MCF 10A (cell line): Measurements from ENCODE around the gene LDB1. TPM values are rescaled to one million over a fixed set of nuclear protein-coding genes. Genes with fewer than 3 reads are reported as not detected.

ENCODE experiments used
- BruUV-seq: library from RNA; stranded (reverse); fragments of 400-500 nt; replicated peaks from 2 replicates; lab custom pipeline; 2021; lab: Mats Ljungman, UMichigan
- CTCF ChIA-PET: fragments of 300-600 bp; sonication (Branson Sonifier 250); formaldehyde crosslinking; extraction: SDS; loops from one replicate; lab custom pipeline; 2021; ENCODE audit warnings: antibody characterized with exemption, inconsistent platforms; lab: Yijun Ruan, JAX
- POLR2A ChIA-PET: fragments of 300-600, 350-650 bp; sonication (Branson Sonifier 250); formaldehyde crosslinking; extraction: SDS; loops from one replicate; lab custom pipeline; 2020; ENCODE audit warnings: antibody characterized with exemption, inconsistent platforms; lab: Yijun Ruan, JAX
- DNase-seq: peaks from one replicate; pipeline ENCODE4 v3.0.0-alpha.2; 2018; ENCODE audit not compliant: unreplicated experiment
- H3K27ac Mint-ChIP-seq: one replicate; pipeline ENCODE4 v1.8.0; 2022; ENCODE audit warnings: mild to moderate bottlenecking, low read depth, mixed read lengths; ENCODE audit not compliant: unreplicated experiment
- H3K27me3 Mint-ChIP-seq: one replicate; pipeline ENCODE4 v1.8.0; 2022; ENCODE audit warnings: mixed read lengths; ENCODE audit not compliant: insufficient read depth, unreplicated experiment
- H3K36me3 Mint-ChIP-seq: one replicate; pipeline ENCODE4 v1.8.0; 2022; ENCODE audit warnings: mild to moderate bottlenecking, moderate library complexity, mixed read lengths; ENCODE audit not compliant: insufficient read depth, unreplicated experiment
- H3K4me1 Mint-ChIP-seq: one replicate; pipeline ENCODE4 v1.8.0; 2022; ENCODE audit warnings: mixed read lengths; ENCODE audit not compliant: insufficient read depth, unreplicated experiment
- H3K4me3 Mint-ChIP-seq: one replicate; pipeline ENCODE4 v1.8.0; 2022; ENCODE audit warnings: mild to moderate bottlenecking, moderate library complexity, mixed read lengths; ENCODE audit not compliant: unreplicated experiment
- H3K9me3 Mint-ChIP-seq: one replicate; pipeline ENCODE4 v1.8.0; 2022; ENCODE audit warnings: mixed read lengths; ENCODE audit not compliant: unreplicated experiment
- intact Hi-C: fragments of 100-400 bp; cut with micrococcal nuclease; formaldehyde crosslinking; loops from 2 replicates; pipeline ENCODE4 v1.14.1; 2022
- total RNA-seq: library from RNA; stranded (reverse); gene quantifications from 2 replicates; pipeline ENCODE4 v1.2.3, GENCODE V29; 2022
- TF ChIP-seq, protein P1 (sequence below): fragments of 200-600 bp; IDR thresholded peaks from one replicate; pipeline ENCODE4 v1.8.0; 2022; ENCODE audit warnings: antibody characterized with exemption, mild to moderate bottlenecking; ENCODE audit not compliant: unreplicated experiment

The LDB1 gene
- total RNA-seq, 1 experiment from 2014 or later = 28.9 TPM

DNA sequence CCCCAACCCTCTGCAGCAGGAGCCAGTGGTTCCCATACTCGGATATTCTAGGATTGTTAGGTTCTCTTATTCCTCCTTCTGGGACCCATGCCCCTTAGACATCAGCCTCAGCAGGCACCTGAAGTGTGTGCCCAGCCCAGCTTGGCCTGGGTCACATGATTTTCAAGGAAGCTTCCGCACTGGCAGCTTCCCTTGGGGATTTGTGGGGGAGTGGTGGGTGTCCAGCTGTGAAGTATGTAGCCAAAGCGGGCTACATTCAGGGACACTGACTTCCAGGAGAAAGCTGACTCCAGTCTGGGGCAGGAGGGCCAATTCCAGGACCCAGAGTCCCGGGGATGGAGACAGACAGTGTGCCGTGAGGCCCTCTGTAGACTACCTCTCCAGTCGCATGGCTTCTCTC lies 1.3 kb downstream of the LDB1 start:
- no TSS peak for BruUV-seq
- TF ChIP-seq, protein P1, sequence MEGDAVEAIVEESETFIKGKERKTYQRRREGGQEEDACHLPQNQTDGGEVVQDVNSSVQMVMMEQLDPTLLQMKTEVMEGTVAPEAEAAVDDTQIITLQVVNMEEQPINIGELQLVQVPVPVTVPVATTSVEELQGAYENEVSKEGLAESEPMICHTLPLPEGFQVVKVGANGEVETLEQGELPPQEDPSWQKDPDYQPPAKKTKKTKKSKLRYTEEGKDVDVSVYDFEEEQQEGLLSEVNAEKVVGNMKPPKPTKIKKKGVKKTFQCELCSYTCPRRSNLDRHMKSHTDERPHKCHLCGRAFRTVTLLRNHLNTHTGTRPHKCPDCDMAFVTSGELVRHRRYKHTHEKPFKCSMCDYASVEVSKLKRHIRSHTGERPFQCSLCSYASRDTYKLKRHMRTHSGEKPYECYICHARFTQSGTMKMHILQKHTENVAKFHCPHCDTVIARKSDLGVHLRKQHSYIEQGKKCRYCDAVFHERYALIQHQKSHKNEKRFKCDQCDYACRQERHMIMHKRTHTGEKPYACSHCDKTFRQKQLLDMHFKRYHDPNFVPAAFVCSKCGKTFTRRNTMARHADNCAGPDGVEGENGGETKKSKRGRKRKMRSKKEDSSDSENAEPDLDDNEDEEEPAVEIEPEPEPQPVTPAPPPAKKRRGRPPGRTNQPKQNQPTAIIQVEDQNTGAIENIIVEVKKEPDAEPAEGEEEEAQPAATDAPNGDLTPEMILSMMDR = no peak
- H3K36me3 Mint-ChIP-seq = no peaks in the 10 kb centered on the region
- peaks cover 48% of the 10 kb centered on the region for H3K4me1 Mint-ChIP-seq
- H3K27ac Mint-ChIP-seq = peak overlapping the region; percentile 86
- intact Hi-C loops = no loop called here
- no peaks in the 10 kb centered on the region for H3K9me3 Mint-ChIP-seq
- no peaks in the 10 kb centered on the region for H3K27me3 Mint-ChIP-seq
- peak overlapping the region; percentile 93 for H3K4me3 Mint-ChIP-seq
- no peak for DNase-seq
- CTCF ChIA-PET = interaction anchor here (0.9 to 1.6 kb wide), 2 partner anchors 9 to 46 kb away, joined by 8 to 9 read pairs; no protein-coding TSS in a partner anchor
- POLR2A ChIA-PET = interaction anchor here (0.6 to 1.8 kb wide), 10 partner anchors 9 to 526 kb away, joined by 3 to 9 read pairs (median 6); partner anchors contain the start of genes ARMH3, HPS6, NFKB2 and NOLC1

DNA sequence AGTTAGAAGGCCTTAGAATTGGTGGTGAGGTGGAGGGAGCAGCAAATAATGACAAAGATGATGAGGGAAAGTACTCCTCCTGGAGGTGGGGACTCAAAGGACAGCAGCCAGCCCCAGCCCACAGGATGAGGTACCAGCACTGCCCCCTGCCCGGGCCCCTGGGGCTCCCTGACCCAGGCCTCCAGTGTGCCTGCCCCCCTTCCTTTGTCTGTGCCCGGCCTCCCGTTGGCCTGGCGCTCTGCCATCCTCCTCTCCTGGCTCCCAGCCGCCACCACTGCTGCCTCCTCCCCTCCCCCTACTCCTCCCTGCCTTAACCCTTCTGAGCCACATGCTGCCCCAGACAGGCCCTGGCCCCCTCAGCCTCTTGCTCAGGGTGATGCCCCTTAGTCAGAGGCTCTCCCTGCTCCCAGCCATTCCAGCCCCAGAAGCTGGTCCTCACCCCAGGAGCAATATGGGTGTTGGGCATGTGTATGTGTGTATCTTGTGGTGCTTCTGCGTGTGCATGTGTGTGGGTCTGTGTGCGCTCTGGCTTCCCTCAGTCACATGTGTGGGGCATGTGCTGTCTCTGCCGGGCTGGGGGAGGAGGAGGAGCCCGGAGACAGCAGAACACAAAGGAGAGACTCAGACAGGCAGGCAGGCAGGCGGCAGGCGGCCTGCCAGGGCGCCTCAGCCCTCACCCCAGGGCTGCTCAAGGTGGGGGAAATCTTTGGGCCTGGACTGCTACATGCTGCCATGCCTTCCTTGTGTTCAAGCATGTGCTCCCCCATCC lies 2.6 kb downstream of the LDB1 start:
- peak; percentile 51 for DNase-seq
- H3K36me3 Mint-ChIP-seq = peaks cover 9% of the 10 kb centered on the region
- TF ChIP-seq, protein P1 = peak; percentile 6
- H3K9me3 Mint-ChIP-seq = no peaks in the 10 kb centered on the region
- H3K27me3 Mint-ChIP-seq = no peaks in the 10 kb centered on the region
- BruUV-seq = no TSS peak
- ChIA-PET CTCF (interaction anchor here (0.6 to 1.6 kb wide), 6 partner anchors 11 to 372 kb away, joined by 3 to 9 read pairs (median 3); no protein-coding TSS in a partner anchor), POLR2A (interaction anchor here (0.6 to 4.9 kb wide), 6 partner anchors 15 to 527 kb away, joined by 3 to 25 read pairs (median 4); partner anchors contain the start of genes HPS6, OGA, PPRC1 and TRIM8)
- peak overlapping the region; percentile 86 for H3K27ac Mint-ChIP-seq
- peaks cover 59% of the 10 kb centered on the region for H3K4me1 Mint-ChIP-seq
- H3K4me3 Mint-ChIP-seq = peak overlapping the region; percentile 93
- intact Hi-C loops = no loop called here

DNA sequence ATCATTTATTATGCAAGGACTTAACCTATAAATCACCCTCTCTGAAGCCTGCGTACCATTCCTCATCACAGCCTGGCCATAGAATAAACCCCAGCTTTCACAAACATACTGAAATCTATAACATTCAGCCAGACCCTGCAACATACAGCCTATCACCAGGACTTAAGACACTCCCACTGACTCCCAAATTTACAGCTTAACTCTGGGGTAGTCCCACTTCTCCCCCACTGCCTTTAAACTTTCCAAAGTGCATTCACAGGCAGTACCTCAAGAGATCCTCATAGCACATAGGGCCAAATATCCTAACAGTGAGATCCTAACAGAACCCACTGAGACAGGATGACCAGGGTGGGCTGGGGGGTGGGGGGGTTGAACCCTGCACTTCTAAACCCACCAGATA lies 3.5 kb downstream of the LDB1 start:
- no peak overlapping the region for H3K27ac Mint-ChIP-seq
- CTCF ChIA-PET = interaction anchor here (0.7 kb wide), 1 partner anchor 467 kb away, joined by 3 read pairs; no protein-coding TSS in a partner anchor

More for the DNA sequence above, 3.5 kb downstream of the LDB1 start:
- Mint-ChIP-seq H3K9me3 (no peaks in the 10 kb centered on the region), H3K4me1 (peaks cover 59% of the 10 kb centered on the region), H3K27me3 (no peaks in the 10 kb centered on the region), H3K4me3 (no peak overlapping the region), H3K36me3 (peaks cover 9% of the 10 kb centered on the region)
- BruUV-seq = no TSS peak
- DNase-seq = no peak
- POLR2A ChIA-PET = interaction anchor here (4.9 kb wide), 1 partner anchor 51 kb away, joined by 25 read pairs; the partner anchor contains the start of gene HPS6
- intact Hi-C loops = no loop called here
- TF ChIP-seq, protein P1 = no peak
